ENCODE data around the gene RNASE11. TPM values are rescaled to one million over a fixed set of nuclear protein-coding genes. Genes with fewer than 3 reads are reported as not detected.

The RNASE11 gene
- polyA plus RNA-seq, 1 donor (not counting 4 experiments of a cell fraction or from before 2014, with no cell fraction given) = not detected

DNA sequence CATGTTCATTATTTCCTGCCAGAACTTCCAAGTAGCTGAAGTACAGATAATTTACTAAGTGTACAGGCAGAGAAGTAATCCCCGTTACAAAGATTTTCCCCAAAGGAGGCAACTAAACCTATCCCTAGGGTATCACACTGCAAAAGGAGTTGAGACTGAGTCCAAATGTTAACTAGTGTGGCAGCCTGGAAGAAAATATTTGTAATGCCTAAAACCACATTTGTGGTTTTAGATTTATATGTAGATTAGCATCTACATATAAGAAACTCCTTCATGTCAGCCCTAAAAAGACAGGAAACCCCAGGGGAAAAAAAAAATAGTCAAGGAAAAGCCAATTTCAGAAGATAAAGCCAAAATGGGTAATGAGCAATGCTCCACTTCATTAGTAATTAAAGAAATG lies 4.8 kb upstream of the RNASE11 start:
- peaks cover 2% of the 10 kb centered on the region for H3K27me3 ChIP-seq (ENCODE audit: control insufficient read depth, extremely low read depth, insufficient read depth, low read length)
- no peak overlapping the region for H3K4me3 ChIP-seq (ENCODE audit: control insufficient read depth in 2 of 3, extremely low read depth in 1 of 3, insufficient read depth in 2 of 3, low read depth in 1 of 3, low read length in 3 of 3)
- H3K4me2 ChIP-seq (ENCODE audit: control insufficient read depth, extremely low read depth, insufficient read depth, low read depth, low read length) = no peak overlapping the region
- H3K9me1 ChIP-seq (ENCODE audit: control insufficient read depth, extremely low read depth, insufficient read depth, low read length) = no peaks in the 10 kb centered on the region
- no peak overlapping the region for H2AFZ ChIP-seq (ENCODE audit: control insufficient read depth, low read length)
- H3K9me3 ChIP-seq (ENCODE audit: control insufficient read depth, low read depth, low read length) = no peaks in the 10 kb centered on the region
- no peak for TF ChIP-seq EZH2 (IDR thresholded peaks at IDR 0.05; ENCODE audit: low read length)
- TF ChIP-seq, protein P1, sequence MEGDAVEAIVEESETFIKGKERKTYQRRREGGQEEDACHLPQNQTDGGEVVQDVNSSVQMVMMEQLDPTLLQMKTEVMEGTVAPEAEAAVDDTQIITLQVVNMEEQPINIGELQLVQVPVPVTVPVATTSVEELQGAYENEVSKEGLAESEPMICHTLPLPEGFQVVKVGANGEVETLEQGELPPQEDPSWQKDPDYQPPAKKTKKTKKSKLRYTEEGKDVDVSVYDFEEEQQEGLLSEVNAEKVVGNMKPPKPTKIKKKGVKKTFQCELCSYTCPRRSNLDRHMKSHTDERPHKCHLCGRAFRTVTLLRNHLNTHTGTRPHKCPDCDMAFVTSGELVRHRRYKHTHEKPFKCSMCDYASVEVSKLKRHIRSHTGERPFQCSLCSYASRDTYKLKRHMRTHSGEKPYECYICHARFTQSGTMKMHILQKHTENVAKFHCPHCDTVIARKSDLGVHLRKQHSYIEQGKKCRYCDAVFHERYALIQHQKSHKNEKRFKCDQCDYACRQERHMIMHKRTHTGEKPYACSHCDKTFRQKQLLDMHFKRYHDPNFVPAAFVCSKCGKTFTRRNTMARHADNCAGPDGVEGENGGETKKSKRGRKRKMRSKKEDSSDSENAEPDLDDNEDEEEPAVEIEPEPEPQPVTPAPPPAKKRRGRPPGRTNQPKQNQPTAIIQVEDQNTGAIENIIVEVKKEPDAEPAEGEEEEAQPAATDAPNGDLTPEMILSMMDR (optimal IDR thresholded peaks at IDR 0.05 in 1 of 3, IDR thresholded peaks at IDR 0.05 in 1 of 3, conservative IDR thresholded peaks at IDR 0.05 in 1 of 3; ENCODE audit: extremely low read depth in 1 of 3, insufficient read depth in 2 of 3, low read length in 3 of 3) = no peak
- no peaks in the 10 kb centered on the region for H4K20me1 ChIP-seq (ENCODE audit: control insufficient read depth, extremely low read depth, insufficient read depth, low read length)
- H3K4me1 ChIP-seq (ENCODE audit: control insufficient read depth, extremely low read depth, insufficient read depth, low read length) = peaks cover under 1% of the 10 kb centered on the region
- no peak for FAIRE-seq
- H3K79me2 ChIP-seq (ENCODE audit: control insufficient read depth, insufficient read depth, low read length) = no peaks in the 10 kb centered on the region
- H3K36me3 ChIP-seq (ENCODE audit: control insufficient read depth in 2 of 2, extremely low read depth in 1 of 2, insufficient read depth in 2 of 2, low read length in 2 of 2) = no peaks in the 10 kb centered on the region
- DNase-seq (ENCODE audit: low read depth, low spot score) = no peak
- no peak overlapping the region for H3K27ac ChIP-seq (ENCODE audit: control insufficient read depth, insufficient read depth, low read length)
- H3K9ac ChIP-seq (ENCODE audit: control insufficient read depth, extremely low read depth, insufficient read depth, low read length) = no peak overlapping the region
- dilution Hi-C loops (cut with MboI; ENCODE audit: extremely low pct_ligation_motif_present, low sequenced_read_pairs) = no loop called here

DNA sequence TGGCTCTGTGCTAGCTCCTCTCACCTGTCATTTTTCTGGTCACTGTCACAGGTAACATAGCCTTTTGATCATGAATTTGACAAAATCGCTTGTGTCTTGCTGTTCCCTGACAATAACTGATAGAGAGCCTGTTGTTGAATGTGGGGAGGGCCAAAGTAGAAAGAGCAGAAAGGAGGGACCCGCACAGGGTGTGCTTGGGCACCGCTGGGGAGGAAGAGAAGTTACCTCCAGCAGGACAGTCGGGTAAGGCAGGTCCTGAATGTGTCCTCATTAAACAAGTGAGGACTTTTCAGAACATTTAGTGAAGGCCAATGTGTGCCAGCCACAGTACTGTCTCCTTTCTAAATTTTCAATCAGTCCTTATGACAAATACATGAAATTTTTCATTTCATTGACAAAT lies 3.4 kb upstream of the RNASE11 start, which contains the start of gene RNASE12:
TSS of gene RNASE12 (minus strand) at position 142 of the 400 bp plus-strand sequence. CDS start 653 bp downstream, outside the sequence.
- H3K9me3 ChIP-seq (ENCODE audit: control insufficient read depth, low read depth, low read length) = no peaks in the 10 kb centered on the region
- H3K36me3 ChIP-seq (ENCODE audit: control insufficient read depth in 2 of 2, extremely low read depth in 1 of 2, insufficient read depth in 2 of 2, low read length in 2 of 2) = no peaks in the 10 kb centered on the region
- no peaks in the 10 kb centered on the region for H3K9me1 ChIP-seq (ENCODE audit: control insufficient read depth, extremely low read depth, insufficient read depth, low read length)
- no peak within 1 kb of the TSS for H3K9ac ChIP-seq (ENCODE audit: control insufficient read depth, extremely low read depth, insufficient read depth, low read length)
- no peak within 1 kb of the TSS for H3K4me2 ChIP-seq (ENCODE audit: control insufficient read depth, extremely low read depth, insufficient read depth, low read depth, low read length)
- no peak within 1 kb of the TSS for H2AFZ ChIP-seq (ENCODE audit: control insufficient read depth, low read length)
- no peak for DNase-seq (ENCODE audit: low read depth, low spot score)
- no peak within 1 kb of the TSS for H3K4me3 ChIP-seq (ENCODE audit: control insufficient read depth in 2 of 3, extremely low read depth in 1 of 3, insufficient read depth in 2 of 3, low read depth in 1 of 3, low read length in 3 of 3)
- no peaks in the 10 kb centered on the region for H3K4me1 ChIP-seq (ENCODE audit: control insufficient read depth, extremely low read depth, insufficient read depth, low read length)
- no peaks in the 10 kb centered on the region for H4K20me1 ChIP-seq (ENCODE audit: control insufficient read depth, extremely low read depth, insufficient read depth, low read length)
- TF ChIP-seq, protein P1 (optimal IDR thresholded peaks at IDR 0.05 in 1 of 3, IDR thresholded peaks at IDR 0.05 in 1 of 3, conservative IDR thresholded peaks at IDR 0.05 in 1 of 3; ENCODE audit: extremely low read depth in 1 of 3, insufficient read depth in 2 of 3, low read length in 3 of 3) = no peak
- no peak for TF ChIP-seq EZH2 (IDR thresholded peaks at IDR 0.05; ENCODE audit: low read length)
- no peak within 1 kb of the TSS for H3K27ac ChIP-seq (ENCODE audit: control insufficient read depth, insufficient read depth, low read length)
- H3K27me3 ChIP-seq (ENCODE audit: control insufficient read depth, extremely low read depth, insufficient read depth, low read length) = peaks cover 2% of the 10 kb centered on the region
- FAIRE-seq = no peak
- dilution Hi-C loops (cut with MboI; ENCODE audit: extremely low pct_ligation_motif_present, low sequenced_read_pairs) = no loop called here
- H3K79me2 ChIP-seq (ENCODE audit: control insufficient read depth, insufficient read depth, low read length) = no peaks in the 10 kb centered on the region
